TTC549 (cell line): ENCODE measurements around the gene FHL5.
"Not testable (repeated sequence)": the region's sequence is repeated elsewhere in the genome, so short reads cannot be mapped to it uniquely, and the experiment has no call there.

Experiments used
- FAIRE-seq: peaks from 2 replicates; lab custom pipeline; 2012; peaks lifted over from hg19 to GRCh38; lab: Jason Lieb, UNC

FHL5 gene

GRCh38 chr6:96611342-96611991, 48.5 kb downstream of the FHL5 start:
- FAIRE-seq: no peak

GRCh38 chr6:96613291-96613999, 50.5 kb downstream of the FHL5 start:
- no peak for FAIRE-seq

- no peak for FAIRE-seq
Observed at GRCh38 chr6:96620851-96621250, 57.9 kb downstream of the FHL5 start.

- FAIRE-seq: no peak
Observed at GRCh38 chr6:96621983-96622382, 59.1 kb downstream of the FHL5 start.

GRCh38 chr6:96624957-96625356, 62.0 kb downstream of the FHL5 start:
- FAIRE-seq: no peak

- FAIRE-seq: peak; percentile 23
Observed at GRCh38 chr6:96626759-96627364, 63.9 kb downstream of the FHL5 start.

GRCh38 chr6:96631248-96631647, 68.3 kb downstream of the FHL5 start:
- no peak for FAIRE-seq

- FAIRE-seq: not testable (repeated sequence)
Observed at GRCh38 chr6:96637979-96638378, 75.1 kb downstream of the FHL5 start.

- no peak for FAIRE-seq
Observed at GRCh38 chr6:96645106-96645505, 82.2 kb downstream of the FHL5 start.

- no peak for FAIRE-seq
Observed at GRCh38 chr6:96649926-96650325, 87.0 kb downstream of the FHL5 start.

- FAIRE-seq: no peak
Observed at GRCh38 chr6:96651816-96652215, 88.9 kb downstream of the FHL5 start.

- FAIRE-seq: no peak
Observed at GRCh38 chr6:96652552-96652951, 89.6 kb downstream of the FHL5 start.

- FAIRE-seq: no peak
Observed at GRCh38 chr6:96653181-96653580, 90.3 kb downstream of the FHL5 start.

- FAIRE-seq: no peak
Observed at GRCh38 chr6:96656567-96656966, 93.6 kb downstream of the FHL5 start.

GRCh38 chr6:96657344-96657743, 94.4 kb downstream of the FHL5 start:
- FAIRE-seq: no peak

- FAIRE-seq: no peak
Observed at GRCh38 chr6:96659084-96659845, 96.3 kb downstream of the FHL5 start.
